Endothelial cell of umbilical vein (primary cell): ENCODE measurements around the gene DDA1. TPM values are rescaled to one million over a fixed set of nuclear protein-coding genes. Genes with fewer than 3 reads are reported as not detected.

Source experiments
- BruUV-seq: library from RNA; stranded (reverse); fragments of 400-500 nt; replicated peaks from 2 replicates; lab custom pipeline; 2021; lab: Mats Ljungman, UMichigan
- CTCF ChIA-PET: fragments of 300-600, 350-600 bp; sonication (Branson Sonifier 250); formaldehyde crosslinking; loops from one replicate; lab custom pipeline; 2021; ENCODE audit warnings: antibody characterized with exemption, inconsistent platforms; lab: Charles Lee
- POLR2A ChIA-PET: fragments of 300-600, 350-600 bp; sonication (Branson Sonifier 250); formaldehyde crosslinking; loops from one replicate; lab custom pipeline; 2021; ENCODE audit warnings: antibody characterized with exemption, inconsistent platforms; lab: Charles Lee
- DNase-seq: peaks from one replicate; pipeline ENCODE4 v3.0.0-alpha.2; 2011; ENCODE audit warnings: low read depth, low spot score
- FAIRE-seq: peaks from 2 replicates; lab custom pipeline; 2011; peaks lifted over from hg19 to GRCh38; lab: Jason Lieb, UNC
- H2AFZ ChIP-seq: 2 replicates; pipeline ENCODE4 v1.6.0; 2012; ENCODE audit warnings: low read depth, low read length, control low read depth, inconsistent platforms
- H3K27ac ChIP-seq: 2 replicates; pipeline ENCODE4 v1.5.1; 2011; ENCODE audit warnings: low read depth, mild to moderate bottlenecking, control low read depth, low read length, moderate library complexity; ENCODE audit not compliant: insufficient read depth
- H3K27me3 ChIP-seq, 2 experiments: 2 replicates each; pipeline versions ENCODE4 v1.6.0 to v1.6.1; 2011; ENCODE audit warnings: low read length in 2 of 2, mixed read lengths in 1 of 2; ENCODE audit not compliant: control insufficient read depth in 2 of 2, insufficient read depth in 2 of 2
- H3K36me3 ChIP-seq, 2 experiments: 2 replicates in 1 of 2; 3 replicates in 1 of 2; pipeline ENCODE4 v1.5.1; 2011; ENCODE audit warnings: low read length in 2 of 2, mild to moderate bottlenecking in 1 of 2, moderate library complexity in 1 of 2; ENCODE audit not compliant: control insufficient read depth in 2 of 2, insufficient read depth in 2 of 2; ENCODE audit errors: extremely low read depth in 1 of 2
- H3K4me1 ChIP-seq: 3 replicates; pipeline ENCODE4 v1.5.1; 2011; ENCODE audit warnings: mild to moderate bottlenecking, low read length; ENCODE audit not compliant: control insufficient read depth, insufficient read depth; ENCODE audit errors: extremely low read depth
- H3K4me2 ChIP-seq: 2 replicates; pipeline ENCODE4 v1.6.1; 2011; ENCODE audit warnings: low read length, control low read depth, mixed read lengths; ENCODE audit not compliant: insufficient read depth
- H3K4me3 ChIP-seq, 3 experiments: fragments of 200-600 bp in 1 of 3; sonication (generic), shearing (Covaris generic) in 1 of 3; replicated peaks in 1 of 3; 2 replicates each; pipeline ENCODE4 v1.5.1; 2011 to 2016; ENCODE audit warnings: control low read depth in 3 of 3, low read length in 3 of 3, mild to moderate bottlenecking in 2 of 3, inconsistent platforms in 1 of 3, low read depth in 1 of 3, moderate library complexity in 1 of 3; ENCODE audit not compliant: insufficient read depth in 1 of 3
- H3K79me2 ChIP-seq: 2 replicates; pipeline ENCODE4 v1.6.0; 2012; ENCODE audit warnings: low read length, inconsistent platforms; ENCODE audit not compliant: control insufficient read depth, insufficient read depth
- H3K9ac ChIP-seq: replicated peaks from 2 replicates; pipeline ENCODE3; 2011; ENCODE audit warnings: low read length, control low read depth; ENCODE audit not compliant: insufficient read depth; ENCODE audit errors: extremely low read depth
- H3K9me1 ChIP-seq: replicated peaks from 3 replicates; pipeline ENCODE4 v1.6.0; 2011; ENCODE audit warnings: mild to moderate bottlenecking, low read length; ENCODE audit not compliant: control insufficient read depth, insufficient read depth; ENCODE audit errors: extremely low read depth
- H3K9me3 ChIP-seq: replicated peaks from 2 replicates; pipeline ENCODE4 v1.5.1; 2012; ENCODE audit warnings: low read length, inconsistent platforms; ENCODE audit not compliant: control insufficient read depth, insufficient read depth
- H4K20me1 ChIP-seq: replicated peaks from 2 replicates; pipeline ENCODE3; 2011; ENCODE audit warnings: mild to moderate bottlenecking, low read length; ENCODE audit not compliant: control insufficient read depth, insufficient read depth; ENCODE audit errors: extremely low read depth
- EZH2 ChIP-seq: IDR thresholded peaks from 2 replicates; pipeline ENCODE4 v1.6.1; 2012; ENCODE audit warnings: borderline replicate concordance, low read depth, mild to moderate bottlenecking, moderate library complexity, low read length, inconsistent platforms; ENCODE audit not compliant: severe bottlenecking
- FOS ChIP-seq: IDR thresholded peaks from 2 replicates; pipeline ENCODE4 v1.6.1; 2011; ENCODE audit warnings: mild to moderate bottlenecking, low read length, moderate library complexity, borderline replicate concordance; ENCODE audit not compliant: insufficient read depth
- GATA2 ChIP-seq: IDR thresholded peaks from 2 replicates; pipeline ENCODE4 v1.7.0; 2011; ENCODE audit warnings: low read depth, mild to moderate bottlenecking, moderate library complexity, mixed read lengths, low read length; ENCODE audit not compliant: insufficient read length, insufficient read depth
- JUN ChIP-seq: IDR thresholded peaks from 2 replicates; pipeline ENCODE4 v1.6.1; 2011; ENCODE audit warnings: borderline replicate concordance, low read depth; ENCODE audit not compliant: insufficient read length, insufficient read depth
- MYC ChIP-seq: IDR thresholded peaks from one replicate; pipeline ENCODE4 v1.6.1; 2011; ENCODE audit warnings: mild to moderate bottlenecking, low read depth, low read length
- POLR2A ChIP-seq: IDR thresholded peaks from 2 replicates; pipeline ENCODE4 v1.6.1; 2012; ENCODE audit warnings: low read depth, mild to moderate bottlenecking, control low read depth, low read length
- POLR2AphosphoS5 ChIP-seq: IDR thresholded peaks from 2 replicates; pipeline ENCODE4 v1.6.1; 2012; ENCODE audit warnings: low read depth, mild to moderate bottlenecking, control low read depth, low read length, moderate library complexity; ENCODE audit not compliant: insufficient read depth
- dilution Hi-C: fragments of 300-500 bp; cut with MboI; formaldehyde crosslinking; loops from one replicate; pipeline ENCODE4 v1.15.0; 2019; ENCODE audit warnings: low sequenced_read_pairs; ENCODE audit not compliant: extremely low pct_ligation_motif_present
- intact Hi-C: fragments of 100-400 bp; cut with micrococcal nuclease; formaldehyde crosslinking; loops from one replicate; pipeline ENCODE4 v1.10.0; 2022
- polyA plus RNA-seq, 4 experiments: library from polyadenylated mRNA; depleted of rRNA in 3 of 4; stranded (reverse) in 3 of 4; unstranded in 1 of 4; fragments of >200 nt; gene quantifications; 2 replicates each; pipeline versions ENCODE4 v1.2.1 to v1.2.3, GENCODE V29; 2011 to 2012; ENCODE audit warnings: missing spikeins in 1 of 4
- total RNA-seq: library from RNA; stranded (reverse); gene quantifications from 2 replicates; pipeline ENCODE4 v1.2.3, GENCODE V29; 2021
- TF ChIP-seq, protein P1 (sequence below), 2 donors: IDR thresholded peaks; 1 replicate in 1 of 2; 2 replicates in 1 of 2; pipeline ENCODE4 v1.5.1; 2011; ENCODE audit warnings: low read length in 2 of 2, mild to moderate bottlenecking in 2 of 2, moderate library complexity in 2 of 2, control low read depth in 1 of 2, inconsistent platforms in 1 of 2, low read depth in 1 of 2; ENCODE audit not compliant: insufficient read depth in 1 of 2; ENCODE audit errors: extremely low read depth in 1 of 2
- TF ChIP-seq, protein P2 (sequence below): IDR thresholded peaks from 2 replicates; pipeline ENCODE4 v1.6.1; 2011; ENCODE audit not compliant: insufficient read depth, insufficient read length

Gene DDA1
- total and polyA plus RNA-seq, 2 donors (not counting 3 experiments of a cell fraction or from before 2014, with no cell fraction given), result 52.9 to 64.7 TPM

DNA sequence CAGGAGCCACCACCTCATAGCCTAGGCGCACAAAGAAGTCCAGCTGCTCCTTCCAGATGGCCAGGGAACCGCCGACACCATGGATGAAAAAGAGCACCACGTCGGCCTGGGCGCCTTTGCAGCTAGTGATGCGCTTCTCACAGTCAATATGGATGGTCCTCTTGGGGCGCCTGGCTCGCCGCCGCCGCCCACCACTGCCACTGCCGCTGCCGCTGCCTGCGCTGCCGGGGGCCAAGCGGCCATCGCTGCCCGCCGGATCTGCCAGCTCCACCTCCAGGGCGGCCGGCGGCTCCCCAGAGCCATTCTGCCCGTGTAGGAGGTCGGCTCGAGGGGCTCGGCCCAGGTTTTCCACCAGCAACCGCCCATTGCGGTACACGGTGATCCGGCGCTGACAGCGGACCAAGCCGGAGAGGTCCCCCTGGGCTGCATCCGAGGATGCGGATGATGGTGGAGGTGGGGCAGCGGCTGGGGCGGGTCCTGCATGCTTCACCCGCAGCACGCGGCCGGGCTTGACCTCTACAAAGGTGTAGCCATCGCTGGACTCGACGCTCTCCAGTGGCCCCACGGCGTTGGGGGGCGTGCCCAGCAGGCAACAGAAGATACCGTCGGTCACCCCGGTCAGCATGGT is 8.3 kb upstream of the DDA1 start:
- H4K20me1 ChIP-seq, result no peaks in the 10 kb centered on the region
- POLR2A ChIA-PET, result no interaction called here
- H3K4me3 ChIP-seq, result no peak overlapping the region
- no peak overlapping the region for H2AFZ ChIP-seq
- no peak overlapping the region for H3K9ac ChIP-seq
- H3K4me1 ChIP-seq, result peaks cover 5% of the 10 kb centered on the region
- H3K36me3 ChIP-seq, result no peaks in the 10 kb centered on the region
- DNase-seq, result no peak
- CTCF ChIA-PET, result no interaction called here
- no peaks in the 10 kb centered on the region for H3K9me3 ChIP-seq
- no peaks in the 10 kb centered on the region for H3K79me2 ChIP-seq
- H3K9me1 ChIP-seq, result no peaks in the 10 kb centered on the region
- BruUV-seq, result no TSS peak
- intact Hi-C loops, result no loop called here
- no peak overlapping the region for H3K27ac ChIP-seq
- no peaks in the 10 kb centered on the region for H3K27me3 ChIP-seq
- dilution Hi-C loops, result no loop called here
- no peak overlapping the region for H3K4me2 ChIP-seq
- TF ChIP-seq MYC (no peak), GATA2 (no peak), POLR2A (no peak), JUN (no peak), POLR2AphosphoS5 (no peak), EZH2 (no peak), FOS (no peak)
- TF ChIP-seq, protein P1, sequence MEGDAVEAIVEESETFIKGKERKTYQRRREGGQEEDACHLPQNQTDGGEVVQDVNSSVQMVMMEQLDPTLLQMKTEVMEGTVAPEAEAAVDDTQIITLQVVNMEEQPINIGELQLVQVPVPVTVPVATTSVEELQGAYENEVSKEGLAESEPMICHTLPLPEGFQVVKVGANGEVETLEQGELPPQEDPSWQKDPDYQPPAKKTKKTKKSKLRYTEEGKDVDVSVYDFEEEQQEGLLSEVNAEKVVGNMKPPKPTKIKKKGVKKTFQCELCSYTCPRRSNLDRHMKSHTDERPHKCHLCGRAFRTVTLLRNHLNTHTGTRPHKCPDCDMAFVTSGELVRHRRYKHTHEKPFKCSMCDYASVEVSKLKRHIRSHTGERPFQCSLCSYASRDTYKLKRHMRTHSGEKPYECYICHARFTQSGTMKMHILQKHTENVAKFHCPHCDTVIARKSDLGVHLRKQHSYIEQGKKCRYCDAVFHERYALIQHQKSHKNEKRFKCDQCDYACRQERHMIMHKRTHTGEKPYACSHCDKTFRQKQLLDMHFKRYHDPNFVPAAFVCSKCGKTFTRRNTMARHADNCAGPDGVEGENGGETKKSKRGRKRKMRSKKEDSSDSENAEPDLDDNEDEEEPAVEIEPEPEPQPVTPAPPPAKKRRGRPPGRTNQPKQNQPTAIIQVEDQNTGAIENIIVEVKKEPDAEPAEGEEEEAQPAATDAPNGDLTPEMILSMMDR (IDR thresholded peaks at IDR 0.05; ENCODE audit: extremely low read depth in 1 of 2, insufficient read depth in 1 of 2, low read depth in 1 of 2, low read length in 2 of 2), result no peak
- TF ChIP-seq, protein P2, sequence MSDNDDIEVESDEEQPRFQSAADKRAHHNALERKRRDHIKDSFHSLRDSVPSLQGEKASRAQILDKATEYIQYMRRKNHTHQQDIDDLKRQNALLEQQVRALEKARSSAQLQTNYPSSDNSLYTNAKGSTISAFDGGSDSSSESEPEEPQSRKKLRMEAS, result no peak
- no peak for FAIRE-seq
